Activated CD4-positive, alpha-beta memory T cell treated with anti-CD3 and anti-CD28 coated beads, Interleukin-2, amount 10 ng/mL, durations not matched to agents 7 days and 5 days (primary cell): ENCODE measurements around the gene SLC45A1. TPM values are rescaled to one million over a fixed set of nuclear protein-coding genes. Genes with fewer than 3 reads are reported as not detected.
"Not testable (repeated sequence)": the region's sequence is repeated elsewhere in the genome, so short reads cannot be mapped to it uniquely, and the experiment has no call there.

Experiments used
- CTCF ChIA-PET: fragments of 350-600 bp; sonication (Branson Sonifier 250); formaldehyde crosslinking; loops from one replicate; lab custom pipeline; 2021; ENCODE audit warnings: antibody characterized with exemption, inconsistent platforms; lab: Charles Lee
- POLR2A ChIA-PET: fragments of 350-600 bp; sonication (Branson Sonifier 250); formaldehyde crosslinking; loops from one replicate; lab custom pipeline; 2021; ENCODE audit warnings: antibody characterized with exemption; lab: Charles Lee
- DNase-seq: peaks from one replicate; pipeline ENCODE4 v3.0.0-alpha.2; 2020
- H3K27ac Mint-ChIP-seq: one replicate; pipeline ENCODE4 v1.8.0; 2021; ENCODE audit warnings: mild to moderate bottlenecking, mixed read lengths
- H3K27me3 Mint-ChIP-seq: one replicate; pipeline ENCODE4 v1.8.0; 2021; ENCODE audit warnings: mixed read lengths
- H3K36me3 Mint-ChIP-seq: one replicate; pipeline ENCODE4 v1.8.0; 2021; ENCODE audit warnings: low read depth, mixed read lengths
- H3K4me1 Mint-ChIP-seq: one replicate; pipeline ENCODE4 v1.8.0; 2021; ENCODE audit warnings: mixed read lengths
- H3K4me3 Mint-ChIP-seq: one replicate; pipeline ENCODE4 v1.8.0; 2021; ENCODE audit warnings: mild to moderate bottlenecking, mixed read lengths
- H3K9me3 Mint-ChIP-seq: one replicate; pipeline ENCODE4 v1.8.0; 2021; ENCODE audit warnings: mixed read lengths
- total RNA-seq, 2 experiments: library from RNA; stranded (reverse); gene quantifications; one replicate each; pipeline ENCODE4 v1.2.3, GENCODE V29; 2021

The SLC45A1 gene
- total RNA-seq: under 1 TPM; 0.25 to 0.30 TPM

GRCh38 chr1:8317647-8318381 is at the start of gene SLC45A1:
Gene SLC45A1, plus strand, starts transcription at chr1:8318114. Its CDS starts 6,216 bp downstream, at chr1:8324330.
- Mint-ChIP-seq H3K27ac (no peak within 1 kb of the TSS), H3K36me3 (no peaks in the 10 kb centered on the region), H3K4me3 (peak within 1 kb of the TSS; percentile 56), H3K9me3 (no peaks in the 10 kb centered on the region), H3K4me1 (peaks cover 21% of the 10 kb centered on the region), H3K27me3 (peaks cover 39% of the 10 kb centered on the region)
- peak; percentile 83 for DNase-seq
- ChIA-PET POLR2A (no interaction called here), CTCF (interaction anchor here (1.1 to 4.1 kb wide), 3 partner anchors 301 to 304 kb away, joined by 3 to 52 read pairs (median 4); no protein-coding TSS in a partner anchor)

- no peaks in the 10 kb centered on the region for H3K36me3 Mint-ChIP-seq
- no peak overlapping the region for H3K4me3 Mint-ChIP-seq
- POLR2A ChIA-PET: no interaction called here
- CTCF ChIA-PET: interaction anchor here (0.6 kb wide), 1 partner anchor 621 kb away, joined by 3 read pairs; no protein-coding TSS in a partner anchor
- peaks cover 10% of the 10 kb centered on the region for H3K27me3 Mint-ChIP-seq
- peaks cover 4% of the 10 kb centered on the region for H3K4me1 Mint-ChIP-seq
- no peak overlapping the region for H3K27ac Mint-ChIP-seq
- no peak for DNase-seq
- H3K9me3 Mint-ChIP-seq: peaks cover 4% of the 10 kb centered on the region
Observed at GRCh38 chr1:8273036-8273435, 44.9 kb upstream of the SLC45A1 start.

DNA sequence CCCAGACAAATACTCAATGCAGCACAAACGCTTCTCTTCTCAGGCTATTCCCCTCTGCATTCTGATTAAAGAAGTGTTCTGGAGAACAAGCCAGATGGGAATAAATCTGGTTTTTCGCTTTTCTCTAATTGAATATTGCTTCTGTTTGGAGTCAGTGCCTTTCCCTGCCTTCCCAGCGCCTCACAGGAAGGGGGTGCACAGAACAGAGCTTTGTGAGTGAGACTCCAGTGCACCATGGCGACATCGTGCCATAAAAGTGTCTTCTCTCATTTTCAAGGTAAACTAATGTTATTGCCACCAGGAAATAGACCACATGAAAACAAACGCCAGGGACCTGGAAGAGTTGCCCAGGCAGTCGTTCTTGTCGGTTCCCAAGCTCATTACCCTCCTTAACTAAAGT is 43.6 kb upstream of the SLC45A1 start:
- ChIA-PET CTCF (interaction anchor here (0.7 kb wide), 1 partner anchor 48 kb away, joined by 3 read pairs; no protein-coding TSS in a partner anchor), POLR2A (no interaction called here)
- Mint-ChIP-seq H3K4me3 (no peak overlapping the region), H3K27ac (no peak overlapping the region), H3K4me1 (peaks cover 4% of the 10 kb centered on the region), H3K27me3 (peaks cover 9% of the 10 kb centered on the region), H3K9me3 (peaks cover 4% of the 10 kb centered on the region), H3K36me3 (no peaks in the 10 kb centered on the region)
- no peak for DNase-seq

- Mint-ChIP-seq H3K27ac (no peak overlapping the region), H3K4me3 (no peak overlapping the region), H3K9me3 (peaks cover 4% of the 10 kb centered on the region), H3K4me1 (peaks cover 4% of the 10 kb centered on the region), H3K36me3 (no peaks in the 10 kb centered on the region), H3K27me3 (peaks cover 13% of the 10 kb centered on the region)
- ChIA-PET CTCF (no interaction called here), POLR2A (no interaction called here)
- DNase-seq: peak; percentile 24
Observed at GRCh38 chr1:8276173-8276914, 41.6 kb upstream of the SLC45A1 start.

- Mint-ChIP-seq H3K9me3 (peaks cover 4% of the 10 kb centered on the region), H3K4me1 (peaks cover 7% of the 10 kb centered on the region), H3K27me3 (peaks cover 18% of the 10 kb centered on the region), H3K4me3 (no peak overlapping the region), H3K36me3 (no peaks in the 10 kb centered on the region), H3K27ac (no peak overlapping the region)
- ChIA-PET POLR2A (no interaction called here), CTCF (no interaction called here)
- DNase-seq: no peak
Observed at GRCh38 chr1:8276932-8277331, 41.0 kb upstream of the SLC45A1 start.

GRCh38 chr1:8278677-8279076 is 39.2 kb upstream of the SLC45A1 start:
- CTCF ChIA-PET, POLR2A ChIA-PET: not testable (repeated sequence)

DNA sequence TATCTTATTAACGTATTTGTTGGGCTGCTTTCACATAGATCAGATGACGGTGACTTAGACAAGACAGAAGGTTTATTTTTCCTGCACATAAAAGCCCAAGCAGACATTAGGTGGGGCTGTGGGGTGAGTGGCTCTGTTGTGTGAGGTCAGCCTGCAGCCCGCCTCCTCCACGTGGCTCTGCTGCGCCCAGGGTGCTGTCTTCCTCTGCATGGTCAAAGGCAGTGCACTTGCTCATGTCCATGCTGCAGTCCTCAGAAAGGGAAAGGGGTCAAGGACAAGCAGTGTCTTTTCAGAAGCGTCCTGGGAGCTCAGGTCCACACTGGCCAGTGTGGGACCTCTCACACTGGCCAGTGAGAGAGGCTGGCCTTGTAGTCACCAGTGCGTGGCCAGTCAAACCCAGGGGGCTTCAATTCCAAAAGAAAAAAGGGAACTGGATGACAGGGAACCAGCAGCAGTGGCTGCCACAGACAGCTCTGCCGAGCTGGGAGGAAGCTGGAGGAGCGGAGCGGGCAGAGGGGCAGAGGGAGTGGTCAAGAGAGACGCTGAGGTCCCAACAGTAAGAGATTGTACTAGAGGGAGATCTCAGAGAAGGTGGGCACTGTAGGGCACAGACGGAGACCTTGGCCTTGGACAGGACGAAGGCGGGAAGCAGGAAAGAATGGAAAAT is 35.9 kb upstream of the SLC45A1 start:
- Mint-ChIP-seq H3K36me3 (no peaks in the 10 kb centered on the region), H3K27me3 (peaks cover 23% of the 10 kb centered on the region), H3K4me3 (no peak overlapping the region), H3K27ac (no peak overlapping the region), H3K4me1 (peaks cover 20% of the 10 kb centered on the region), H3K9me3 (peaks cover 2% of the 10 kb centered on the region)
- DNase-seq: no peak
- POLR2A ChIA-PET: no interaction called here
- CTCF ChIA-PET: no interaction called here

More at GRCh38 chr1:8278677-8279076, 39.2 kb upstream of the SLC45A1 start:
- H3K4me1 Mint-ChIP-seq: peaks cover 23% of the 10 kb centered on the region
- not testable (repeated sequence) for H3K27ac Mint-ChIP-seq, H3K4me3 Mint-ChIP-seq, DNase-seq, H3K36me3 Mint-ChIP-seq, H3K9me3 Mint-ChIP-seq
- H3K27me3 Mint-ChIP-seq: peaks cover 22% of the 10 kb centered on the region

- peak; percentile 20 for DNase-seq
- Mint-ChIP-seq H3K9me3 (no peaks in the 10 kb centered on the region), H3K4me3 (peak overlapping the region; percentile 11), H3K4me1 (peaks cover 19% of the 10 kb centered on the region), H3K36me3 (no peaks in the 10 kb centered on the region), H3K27ac (no peak overlapping the region), H3K27me3 (peaks cover 23% of the 10 kb centered on the region)
- ChIA-PET POLR2A (no interaction called here), CTCF (interaction anchor here (0.6 to 0.7 kb wide), 2 partner anchors 31 to 156 kb away, joined by 3 to 4 read pairs; no protein-coding TSS in a partner anchor)
Observed at GRCh38 chr1:8283058-8283884, 34.6 kb upstream of the SLC45A1 start.

DNA sequence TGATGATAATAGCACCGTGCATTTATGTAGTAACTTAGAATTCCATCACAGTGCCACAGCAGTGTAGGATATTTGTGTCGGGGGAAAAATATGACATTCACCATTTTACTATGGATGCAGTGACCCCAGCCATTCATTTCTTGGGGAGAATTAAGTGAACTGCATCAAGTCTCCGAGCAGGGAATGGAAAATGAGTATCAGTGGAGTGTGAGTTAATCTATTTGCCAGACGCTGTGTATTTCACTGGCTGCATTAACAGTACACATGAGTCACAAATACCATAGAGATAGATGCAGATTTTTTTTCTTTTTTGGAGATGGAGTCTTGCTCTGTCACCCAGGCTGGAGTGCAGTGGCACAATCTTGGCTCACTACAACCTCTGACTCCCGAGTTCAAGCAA is 33.8 kb upstream of the SLC45A1 start:
- CTCF ChIA-PET: no interaction called here
- no peaks in the 10 kb centered on the region for H3K36me3 Mint-ChIP-seq
- no peaks in the 10 kb centered on the region for H3K9me3 Mint-ChIP-seq
- DNase-seq: no peak
- H3K4me1 Mint-ChIP-seq: peaks cover 19% of the 10 kb centered on the region
- no peak overlapping the region for H3K27ac Mint-ChIP-seq
- peaks cover 23% of the 10 kb centered on the region for H3K27me3 Mint-ChIP-seq
- no peak overlapping the region for H3K4me3 Mint-ChIP-seq
- POLR2A ChIA-PET: no interaction called here

GRCh38 chr1:8285103-8285502 is 32.8 kb upstream of the SLC45A1 start:
- CTCF ChIA-PET: no interaction called here
- POLR2A ChIA-PET: no interaction called here

GRCh38 chr1:8285965-8286364 is 31.9 kb upstream of the SLC45A1 start:
- no peak overlapping the region for H3K27ac Mint-ChIP-seq
- CTCF ChIA-PET: interaction anchor here (0.5 kb wide), 1 partner anchor 559 kb away, joined by 3 read pairs; no protein-coding TSS in a partner anchor
- POLR2A ChIA-PET: no interaction called here

More at GRCh38 chr1:8285103-8285502, 32.8 kb upstream of the SLC45A1 start:
- Mint-ChIP-seq H3K27ac (no peak overlapping the region), H3K4me3 (no peak overlapping the region), H3K36me3 (no peaks in the 10 kb centered on the region), H3K4me1 (peaks cover 19% of the 10 kb centered on the region), H3K9me3 (no peaks in the 10 kb centered on the region), H3K27me3 (peaks cover 23% of the 10 kb centered on the region)
- no peak for DNase-seq

DNA sequence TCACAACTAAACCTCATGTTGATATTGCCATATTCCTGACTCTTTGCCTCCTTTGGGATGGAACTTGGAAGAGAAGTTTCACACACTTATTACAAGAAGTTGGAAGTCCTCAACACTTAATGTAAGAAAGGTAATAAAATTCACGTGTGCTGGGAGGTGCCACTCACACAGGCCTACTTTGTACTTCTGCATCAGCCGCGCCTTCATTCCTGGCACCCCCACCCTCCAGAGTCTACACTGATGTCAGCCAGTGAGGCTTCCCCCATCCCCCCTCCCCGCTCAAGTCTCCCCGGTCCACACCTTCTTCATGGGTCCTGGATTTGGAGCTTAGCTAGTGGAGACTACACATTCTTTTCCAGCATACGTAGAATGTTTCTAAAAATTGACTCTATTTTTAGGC is 24.8 kb upstream of the SLC45A1 start:
- H3K27me3 Mint-ChIP-seq: peaks cover 1% of the 10 kb centered on the region
- CTCF ChIA-PET: interaction anchor here (2.2 kb wide), 1 partner anchor 278 kb away, joined by 5 read pairs; no protein-coding TSS in a partner anchor

More at GRCh38 chr1:8285965-8286364, 31.9 kb upstream of the SLC45A1 start:
- peaks cover 21% of the 10 kb centered on the region for H3K27me3 Mint-ChIP-seq
- H3K9me3 Mint-ChIP-seq: no peaks in the 10 kb centered on the region
- peaks cover 19% of the 10 kb centered on the region for H3K4me1 Mint-ChIP-seq
- no peaks in the 10 kb centered on the region for H3K36me3 Mint-ChIP-seq
- no peak for DNase-seq
- H3K4me3 Mint-ChIP-seq: no peak overlapping the region

More for the DNA sequence above, 24.8 kb upstream of the SLC45A1 start:
- no peaks in the 10 kb centered on the region for H3K36me3 Mint-ChIP-seq
- H3K4me1 Mint-ChIP-seq: no peaks in the 10 kb centered on the region
- H3K9me3 Mint-ChIP-seq: no peaks in the 10 kb centered on the region
- POLR2A ChIA-PET: interaction anchor here (0.9 kb wide), 1 partner anchor 24 kb away, joined by 4 read pairs; no protein-coding TSS in a partner anchor
- no peak overlapping the region for H3K27ac Mint-ChIP-seq
- no peak for DNase-seq
- no peak overlapping the region for H3K4me3 Mint-ChIP-seq
